A673 (cell line): Measurements from ENCODE around the gene ITGB2.

Source experiments
- CTCF ChIP-seq: fragments of 300-800, 200-600 bp; sonication (generic); conservative IDR thresholded peaks from 2 replicates; pipeline ENCODE4 v1.5.1; 2017; ENCODE audit warnings: low read depth, mild to moderate bottlenecking, antibody characterized with exemption, low read length, moderate library complexity, mixed read lengths
- EZH2 ChIP-seq: fragments of 200-600 bp; sonication (generic); IDR thresholded peaks from 2 replicates; pipeline ENCODE4 v1.6.1; 2017; ENCODE audit warnings: borderline replicate concordance, low read depth, mild to moderate bottlenecking, mixed read lengths, antibody characterized with exemption, low read length; ENCODE audit not compliant: poor library complexity, severe bottlenecking

- no peak for TF ChIP-seq CTCF
- TF ChIP-seq EZH2: no peak
Measured at GRCh38 chr21:44874497-44875315, 46.0 kb downstream of the ITGB2 start.
